ENCODE data around the gene BICC1.
A peak's percentile ranks its signal among the peaks of the same experiment; 100 is the strongest.

BICC1 gene

GRCh38 chr10:58773944-58774343, 261.3 kb downstream of the BICC1 start:
- Histone ChIP-seq H3K9me3 (replicated peaks in 1 of 11) (no peaks in the 10 kb centered on the region), H3K4me2 (no peak overlapping the region), H3K9ac (no peak overlapping the region), H3K4me3 (no peak overlapping the region), H3K36me3 (no peaks in the 10 kb centered on the region), H3K4me1 (peaks cover 0 to 10% (median 0%) of the 10 kb centered on the region in 10 experiments; a peak in 4 of 20 replicates), H3K27ac (no peak overlapping the region), H3K27me3 (no peaks in the 10 kb centered on the region), H4K20me1 (no peaks in the 10 kb centered on the region)
- TF ChIP-seq Cebpa-rat (IDR thresholded peaks at IDR 0.05) = no peak

- H3K9ac ChIP-seq = no peak overlapping the region
- peaks cover 0 to 10% (median 0%) of the 10 kb centered on the region in 10 experiments; a peak in 5 of 20 replicates for H3K4me1 ChIP-seq
- no peaks in the 10 kb centered on the region for H4K20me1 ChIP-seq
- H3K4me2 ChIP-seq = peak overlapping the region in 3 of 11 experiments; percentile 12 to 33 (median 18); a peak in 3 of 22 replicates
- H3K4me3 ChIP-seq = no peak overlapping the region
- H3K27me3 ChIP-seq = no peaks in the 10 kb centered on the region
- H3K9me3 ChIP-seq (replicated peaks in 1 of 11) = no peaks in the 10 kb centered on the region
- TF ChIP-seq Cebpa-rat (IDR thresholded peaks at IDR 0.05) = no peak
- no peaks in the 10 kb centered on the region for H3K36me3 ChIP-seq
- no peak overlapping the region for H3K27ac ChIP-seq
Measured at GRCh38 chr10:58775960-58776567, 263.4 kb downstream of the BICC1 start.

- Histone ChIP-seq H3K9me3 (replicated peaks in 1 of 11) (no peaks in the 10 kb centered on the region), H4K20me1 (no peaks in the 10 kb centered on the region), H3K27me3 (no peaks in the 10 kb centered on the region), H3K9ac (no peak overlapping the region), H3K36me3 (no peaks in the 10 kb centered on the region), H3K4me2 (peak overlapping the region in 3 of 11 experiments; percentile 12 to 33 (median 18); a peak in 3 of 22 replicates), H3K4me3 (no peak overlapping the region), H3K27ac (no peak overlapping the region), H3K4me1 (peaks cover 0 to 10% (median 0%) of the 10 kb centered on the region in 10 experiments; a peak in 5 of 20 replicates)
- no peak for TF ChIP-seq Cebpa-rat (IDR thresholded peaks at IDR 0.05)
Measured at GRCh38 chr10:58776568-58777318, 264.1 kb downstream of the BICC1 start.

- Histone ChIP-seq H3K4me2 (no peak overlapping the region), H3K9me3 (replicated peaks in 1 of 11) (no peaks in the 10 kb centered on the region), H3K27me3 (no peaks in the 10 kb centered on the region), H3K4me1 (peaks cover 0 to 21% (median 9%) of the 10 kb centered on the region in 10 experiments; a peak in 17 of 20 replicates), H3K9ac (no peak overlapping the region), H3K36me3 (no peaks in the 10 kb centered on the region), H3K4me3 (no peak overlapping the region), H3K27ac (no peak overlapping the region), H4K20me1 (no peaks in the 10 kb centered on the region)
- TF ChIP-seq Cebpa-rat (IDR thresholded peaks at IDR 0.05) = no peak
Measured at GRCh38 chr10:58778966-58779365, 266.3 kb downstream of the BICC1 start.

- H3K9me3 ChIP-seq (replicated peaks in 1 of 11) = no peaks in the 10 kb centered on the region
- H4K20me1 ChIP-seq = no peaks in the 10 kb centered on the region
- no peak overlapping the region for H3K4me2 ChIP-seq
- H3K27ac ChIP-seq = no peak overlapping the region
- peaks cover 0 to 21% (median 9%) of the 10 kb centered on the region in 10 experiments; a peak in 17 of 20 replicates for H3K4me1 ChIP-seq
- no peak overlapping the region for H3K4me3 ChIP-seq
- no peak overlapping the region for H3K9ac ChIP-seq
- H3K36me3 ChIP-seq = no peaks in the 10 kb centered on the region
- no peaks in the 10 kb centered on the region for H3K27me3 ChIP-seq
- TF ChIP-seq Cebpa-rat (IDR thresholded peaks at IDR 0.05) = no peak
Measured at GRCh38 chr10:58779594-58779993, 266.9 kb downstream of the BICC1 start.

GRCh38 chr10:58780476-58780875, 267.8 kb downstream of the BICC1 start:
- no peaks in the 10 kb centered on the region for H4K20me1 ChIP-seq
- no peak overlapping the region for H3K4me2 ChIP-seq
- no peak overlapping the region for H3K27ac ChIP-seq
- no peaks in the 10 kb centered on the region for H3K36me3 ChIP-seq
- H3K9ac ChIP-seq = no peak overlapping the region
- no peaks in the 10 kb centered on the region for H3K9me3 ChIP-seq (replicated peaks in 1 of 11)
- H3K4me3 ChIP-seq = no peak overlapping the region
- peaks cover 0 to 21% (median 9%) of the 10 kb centered on the region in 10 experiments; a peak in 17 of 20 replicates for H3K4me1 ChIP-seq
- no peaks in the 10 kb centered on the region for H3K27me3 ChIP-seq
- TF ChIP-seq Cebpa-rat (IDR thresholded peaks at IDR 0.05) = no peak

- TF ChIP-seq Cebpa-rat (IDR thresholded peaks at IDR 0.05) = no peak
- H3K9ac ChIP-seq = no peak overlapping the region
Measured at GRCh38 chr10:58781873-58782488, 269.3 kb downstream of the BICC1 start.

GRCh38 chr10:58782876-58783851, 270.5 kb downstream of the BICC1 start:
- Histone ChIP-seq H3K27me3 (no peaks in the 10 kb centered on the region), H3K4me1 (peaks cover 0 to 13% (median 7%) of the 10 kb centered on the region in 10 experiments; a peak in 16 of 20 replicates), H4K20me1 (no peaks in the 10 kb centered on the region), H3K4me3 (no peak overlapping the region), H3K9ac (peak overlapping the region in 2 of 11 experiments; percentile 13 to 14; a peak in 2 of 22 replicates), H3K27ac (no peak overlapping the region), H3K9me3 (replicated peaks in 1 of 11) (no peaks in the 10 kb centered on the region), H3K4me2 (peak overlapping the region in 9 of 11 experiments; percentile 9 to 57 (median 24); a peak in 11 of 22 replicates), H3K36me3 (no peaks in the 10 kb centered on the region)
- no peak for TF ChIP-seq Cebpa-rat (IDR thresholded peaks at IDR 0.05)

More at GRCh38 chr10:58781873-58782488, 269.3 kb downstream of the BICC1 start:
- no peaks in the 10 kb centered on the region for H3K9me3 ChIP-seq (replicated peaks in 1 of 11)
- no peak overlapping the region for H3K27ac ChIP-seq
- no peaks in the 10 kb centered on the region for H3K27me3 ChIP-seq
- H4K20me1 ChIP-seq = no peaks in the 10 kb centered on the region
- H3K4me3 ChIP-seq = no peak overlapping the region
- H3K4me1 ChIP-seq = peaks cover 0 to 13% (median 7%) of the 10 kb centered on the region in 10 experiments; a peak in 16 of 20 replicates
- H3K36me3 ChIP-seq = no peaks in the 10 kb centered on the region
- H3K4me2 ChIP-seq = no peak overlapping the region

Measured in BLaER1 treated with 17β-estradiol and CSF1 and Interleukin-3, amounts not matched to agents 10 nM and 100 nM (cell line).